Measurements from ENCODE around the gene GSC2. TPM values are rescaled to one million over a fixed set of nuclear protein-coding genes. Genes with fewer than 3 reads are reported as not detected.

Gene GSC2
- total RNA-seq, 6 experiments from 2014 or later: not detected

GRCh38 chr22:19132153-19132552 is 17.9 kb downstream of the GSC2 start:
- no peaks in the 10 kb centered on the region for H3K4me1 Mint-ChIP-seq (ENCODE audit: low read depth)
- no peak for DNase-seq
- peaks cover 2% of the 10 kb centered on the region for H3K27me3 Mint-ChIP-seq (ENCODE audit: insufficient read depth)
- no peak for TF ChIP-seq CTCF (IDR thresholded peaks at IDR 0.05)
- H3K27ac Mint-ChIP-seq: no peak overlapping the region
- H3K36me3 Mint-ChIP-seq (ENCODE audit: low read depth): peaks cover 21% of the 10 kb centered on the region
- no peaks in the 10 kb centered on the region for H3K9me3 Mint-ChIP-seq
- no peak overlapping the region for H3K4me3 Mint-ChIP-seq

- H3K4me3 Mint-ChIP-seq: no peak overlapping the region
- H3K36me3 Mint-ChIP-seq (ENCODE audit: low read depth): peaks cover 19% of the 10 kb centered on the region
- H3K9me3 Mint-ChIP-seq: no peaks in the 10 kb centered on the region
- no peaks in the 10 kb centered on the region for H3K4me1 Mint-ChIP-seq (ENCODE audit: low read depth)
- no peak for TF ChIP-seq CTCF (IDR thresholded peaks at IDR 0.05)
- H3K27ac Mint-ChIP-seq: no peak overlapping the region
- no peak for DNase-seq
- H3K27me3 Mint-ChIP-seq (ENCODE audit: insufficient read depth): peaks cover 2% of the 10 kb centered on the region
These were observed 18.4 kb downstream of the GSC2 start for GRCh38 chr22:19131685-19132015.

- H3K4me1 Mint-ChIP-seq (ENCODE audit: low read depth): no peaks in the 10 kb centered on the region
- no peak for DNase-seq
- H3K27ac Mint-ChIP-seq: no peak within 1 kb of the TSS
- H3K36me3 Mint-ChIP-seq (ENCODE audit: low read depth): peaks cover 17% of the 10 kb centered on the region
- no peaks in the 10 kb centered on the region for H3K9me3 Mint-ChIP-seq
- no peak for TF ChIP-seq CTCF (IDR thresholded peaks at IDR 0.05)
- H3K4me3 Mint-ChIP-seq: no peak within 1 kb of the TSS
- peaks cover 2% of the 10 kb centered on the region for H3K27me3 Mint-ChIP-seq (ENCODE audit: insufficient read depth)
These were observed 19.0 kb downstream of the GSC2 start, which contains the start of gene TSSK2 for GRCh38 chr22:19130959-19131684. TSSK2 (plus strand) TSS chr22:19131308; CDS start chr22:19131400, 92 bp downstream.

- no peak for DNase-seq
- H3K27ac Mint-ChIP-seq: no peak overlapping the region
These were observed 20.2 kb downstream of the GSC2 start for GRCh38 chr22:19129871-19130270.

GRCh38 chr22:19128946-19129727 is 21.0 kb downstream of the GSC2 start:
- no peak overlapping the region for H3K27ac Mint-ChIP-seq

More at GRCh38 chr22:19129871-19130270, 20.2 kb downstream of the GSC2 start:
- no peaks in the 10 kb centered on the region for H3K4me1 Mint-ChIP-seq (ENCODE audit: low read depth)
- H3K4me3 Mint-ChIP-seq: no peak overlapping the region
- peaks cover 7% of the 10 kb centered on the region for H3K27me3 Mint-ChIP-seq (ENCODE audit: insufficient read depth)
- H3K36me3 Mint-ChIP-seq (ENCODE audit: low read depth): peaks cover 9% of the 10 kb centered on the region; the same call in 1 of the 2 replicates
- no peaks in the 10 kb centered on the region for H3K9me3 Mint-ChIP-seq
- TF ChIP-seq CTCF (IDR thresholded peaks at IDR 0.05): no peak

More at GRCh38 chr22:19128946-19129727, 21.0 kb downstream of the GSC2 start:
- Mint-ChIP-seq H3K36me3 (ENCODE audit: low read depth) (peaks cover 8% of the 10 kb centered on the region; the same call in 1 of the 2 replicates), H3K27me3 (ENCODE audit: insufficient read depth) (peaks cover 7% of the 10 kb centered on the region), H3K4me3 (no peak overlapping the region), H3K4me1 (ENCODE audit: low read depth) (no peaks in the 10 kb centered on the region), H3K9me3 (no peaks in the 10 kb centered on the region)
- no peak for TF ChIP-seq CTCF (IDR thresholded peaks at IDR 0.05)
- no peak for DNase-seq

Data from HFFc6 (cell line).